LNCaP clone FGC (cell line): ENCODE results near the gene POU2AF2.

Experiments
- DNase-seq: peaks from one replicate; pipeline ENCODE4 v3.0.0-alpha.2; 2011; ENCODE audit warnings: low read depth
- H3K4me3 ChIP-seq: 2 replicates; pipeline ENCODE4 v1.5.1; 2011; ENCODE audit warnings: mild to moderate bottlenecking, low read depth, low read length, control low read depth
- TF ChIP-seq, protein P1 (sequence below): IDR thresholded peaks from 2 replicates; pipeline ENCODE4 v1.5.1; 2012; ENCODE audit warnings: mild to moderate bottlenecking; ENCODE audit not compliant: control insufficient read depth, insufficient read depth; ENCODE audit errors: extremely low read depth

POU2AF2 gene

DNA sequence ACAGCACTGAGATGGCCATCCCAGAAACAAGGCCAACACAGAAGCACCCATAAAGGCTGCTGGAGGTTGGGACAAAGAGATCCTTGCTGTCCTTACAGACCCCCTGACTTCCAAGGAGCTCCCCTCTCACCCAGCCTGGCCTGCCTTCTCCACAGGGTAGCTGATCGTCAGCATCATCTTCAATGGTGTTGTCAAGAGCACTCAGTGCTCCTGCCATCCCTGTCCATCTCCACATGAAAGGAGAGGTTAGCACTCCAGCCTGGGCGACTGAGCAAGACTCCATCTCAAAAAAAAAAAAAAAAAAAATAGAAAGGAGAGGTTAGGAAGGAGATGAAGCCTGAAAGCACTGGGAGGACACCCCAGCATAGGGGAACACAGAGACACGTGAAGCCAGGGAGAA, 50.7 kb downstream of the POU2AF2 start:
- no peak overlapping the region for H3K4me3 ChIP-seq
- TF ChIP-seq, protein P1, sequence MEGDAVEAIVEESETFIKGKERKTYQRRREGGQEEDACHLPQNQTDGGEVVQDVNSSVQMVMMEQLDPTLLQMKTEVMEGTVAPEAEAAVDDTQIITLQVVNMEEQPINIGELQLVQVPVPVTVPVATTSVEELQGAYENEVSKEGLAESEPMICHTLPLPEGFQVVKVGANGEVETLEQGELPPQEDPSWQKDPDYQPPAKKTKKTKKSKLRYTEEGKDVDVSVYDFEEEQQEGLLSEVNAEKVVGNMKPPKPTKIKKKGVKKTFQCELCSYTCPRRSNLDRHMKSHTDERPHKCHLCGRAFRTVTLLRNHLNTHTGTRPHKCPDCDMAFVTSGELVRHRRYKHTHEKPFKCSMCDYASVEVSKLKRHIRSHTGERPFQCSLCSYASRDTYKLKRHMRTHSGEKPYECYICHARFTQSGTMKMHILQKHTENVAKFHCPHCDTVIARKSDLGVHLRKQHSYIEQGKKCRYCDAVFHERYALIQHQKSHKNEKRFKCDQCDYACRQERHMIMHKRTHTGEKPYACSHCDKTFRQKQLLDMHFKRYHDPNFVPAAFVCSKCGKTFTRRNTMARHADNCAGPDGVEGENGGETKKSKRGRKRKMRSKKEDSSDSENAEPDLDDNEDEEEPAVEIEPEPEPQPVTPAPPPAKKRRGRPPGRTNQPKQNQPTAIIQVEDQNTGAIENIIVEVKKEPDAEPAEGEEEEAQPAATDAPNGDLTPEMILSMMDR, result no peak
- no peak for DNase-seq

DNA sequence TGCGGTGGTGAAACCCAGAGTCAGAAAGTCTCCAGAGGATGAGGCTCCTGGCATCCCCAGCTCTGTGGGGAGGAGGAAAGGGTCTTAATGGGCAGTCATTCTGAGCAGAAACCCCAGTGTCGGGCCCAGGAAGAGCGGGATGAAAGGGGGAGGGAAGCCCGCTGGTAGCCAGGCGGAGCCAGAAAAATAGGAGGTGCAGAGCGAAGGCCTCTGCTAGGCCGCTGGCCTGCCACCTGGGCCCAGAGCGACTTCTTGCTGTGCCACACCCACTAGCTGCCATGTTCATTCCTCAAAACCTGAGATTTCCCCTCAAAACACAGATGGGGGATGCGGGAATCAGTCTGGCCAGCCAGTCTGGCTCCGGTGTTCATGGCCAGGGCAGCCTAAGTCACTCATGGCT, 52.2 kb downstream of the POU2AF2 start:
- H3K4me3 ChIP-seq, result no peak overlapping the region
- TF ChIP-seq, protein P1, result no peak
- DNase-seq, result no peak

DNA sequence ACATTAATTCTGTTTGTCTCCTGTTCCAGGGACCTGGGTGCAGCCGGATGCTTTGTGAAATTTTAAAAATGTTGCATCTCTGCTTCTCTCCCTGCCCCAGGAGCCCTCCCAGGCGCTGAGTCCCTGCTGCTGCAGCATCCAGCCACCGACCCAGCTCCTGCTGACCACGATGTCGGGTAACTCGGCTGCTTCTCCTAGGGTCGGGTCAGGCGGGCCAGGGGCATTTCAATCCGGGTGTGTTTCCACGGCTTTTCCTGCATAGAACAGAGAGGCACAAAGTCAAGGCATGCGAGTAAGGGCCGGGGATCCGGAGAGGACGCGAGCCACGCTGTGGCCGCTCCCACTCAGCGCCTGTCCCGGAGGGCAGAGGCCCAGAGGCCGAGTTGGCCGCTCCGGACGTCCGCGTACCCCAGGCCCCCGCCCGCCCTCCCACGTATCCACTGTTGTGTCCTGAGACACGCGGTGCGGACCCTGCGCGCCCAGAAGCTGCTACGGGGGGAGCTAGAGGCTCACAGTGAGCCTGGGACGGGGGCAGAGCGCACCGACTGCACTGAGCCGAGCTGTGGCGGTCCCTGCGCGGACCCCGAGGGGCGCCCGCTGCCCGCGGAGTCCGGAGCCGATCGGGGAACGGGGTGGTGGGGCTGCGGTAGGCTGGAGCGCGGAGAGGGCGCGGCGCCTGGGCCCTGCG, 53.0 kb downstream of the POU2AF2 start, which contains the start of gene POU2AF3:
Gene POU2AF3 (plus strand): TSS at position 134 of the 688 bp plus-strand sequence. CDS start 36 bp downstream, at position 170.
- H3K4me3 ChIP-seq, result no peak within 1 kb of the TSS
- DNase-seq, result no peak
- TF ChIP-seq, protein P1, result no peak

GRCh38 chr11:111299101-111300026, 53.8 kb downstream of the POU2AF2 start:
- peak overlapping the region; percentile 25; the same call in 1 of the 2 replicates for H3K4me3 ChIP-seq
- TF ChIP-seq, protein P1, result no peak
- DNase-seq, result no peak

DNA sequence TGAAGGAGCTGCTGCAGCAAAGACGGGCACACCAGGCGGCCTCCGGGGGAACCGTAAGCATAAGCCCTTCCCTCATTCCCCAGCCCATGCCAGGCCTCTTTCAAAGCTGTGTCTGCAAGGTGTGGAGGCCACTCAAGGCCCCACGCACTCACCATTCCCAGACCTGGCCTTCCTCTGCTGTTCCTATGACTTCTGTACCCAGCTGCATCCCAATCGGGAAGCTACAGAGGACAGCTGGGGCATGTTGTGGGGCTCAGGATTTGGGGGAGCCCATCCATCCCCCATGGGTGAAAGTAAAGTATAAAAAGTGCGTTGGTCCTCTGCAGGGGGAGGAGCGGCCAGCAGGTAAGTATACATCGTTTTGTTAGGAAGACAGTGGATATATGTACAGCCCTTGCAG, 55.0 kb downstream of the POU2AF2 start:
- TF ChIP-seq, protein P1, result no peak
- H3K4me3 ChIP-seq, result no peak overlapping the region
- DNase-seq, result no peak

DNA sequence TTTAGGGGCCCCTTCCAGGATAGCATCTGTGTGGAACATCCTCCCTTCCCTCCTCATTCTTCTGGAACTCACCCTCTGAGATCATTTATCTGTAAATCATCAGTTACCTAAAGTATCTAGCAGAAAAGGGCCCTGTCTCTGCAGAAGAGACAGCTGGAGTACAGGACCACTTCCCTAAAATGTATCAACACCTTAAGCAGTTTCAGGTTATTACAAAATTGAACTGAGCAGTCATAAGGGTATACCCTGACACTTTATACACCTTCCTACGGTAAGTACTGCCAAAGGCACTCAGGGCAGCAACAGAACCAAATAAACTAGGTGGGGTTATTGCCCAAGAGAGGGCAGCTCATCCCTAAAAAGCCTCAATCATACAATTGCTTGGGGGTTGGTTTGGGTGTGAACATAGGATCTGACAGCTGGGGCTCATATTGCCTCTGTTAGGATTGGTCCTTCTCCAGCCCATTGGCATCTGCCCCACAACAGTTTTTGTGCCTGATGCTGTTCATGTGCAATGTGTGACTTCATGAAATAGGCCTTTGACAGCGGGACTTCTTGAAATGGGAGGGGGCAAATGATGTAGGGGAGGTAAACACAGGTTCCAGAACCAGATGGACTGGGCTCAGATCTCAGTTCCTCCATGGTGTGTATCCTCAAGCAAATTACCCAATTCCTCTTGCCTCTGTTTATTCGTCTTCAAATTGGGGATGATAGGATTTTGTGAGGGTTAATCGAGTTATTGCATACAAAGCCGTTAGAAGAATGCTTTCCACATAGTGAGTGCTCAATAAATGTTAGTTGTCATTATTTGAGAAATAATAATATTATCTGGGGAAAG, 55.7 kb downstream of the POU2AF2 start:
- no peak overlapping the region for H3K4me3 ChIP-seq
- no peak for DNase-seq
- TF ChIP-seq, protein P1, result no peak
